Measurements from ENCODE around the gene CALML3. TPM values are rescaled to one million over a fixed set of nuclear protein-coding genes. Genes with fewer than 3 reads are reported as not detected.

CALML3 gene
- total and polyA plus RNA-seq, 2 donors (not counting 3 experiments of a cell fraction or from before 2014, with no cell fraction given): not detected

GRCh38 chr10:5490032-5490431 lies 34.7 kb upstream of the CALML3 start:
- no peak overlapping the region for H2AFZ ChIP-seq (ENCODE audit: low read depth, low read length)
- no peaks in the 10 kb centered on the region for H3K4me1 ChIP-seq (ENCODE audit: control insufficient read depth, extremely low read depth, insufficient read depth, low read length)
- dilution Hi-C loops (cut with MboI; ENCODE audit: extremely low pct_ligation_motif_present, low sequenced_read_pairs): no loop called here
- no peaks in the 10 kb centered on the region for H4K20me1 ChIP-seq (replicated peaks; ENCODE audit: control insufficient read depth, extremely low read depth, insufficient read depth, low read length)
- no TSS peak for BruUV-seq (replicated peaks)
- intact Hi-C loops (cut with micrococcal nuclease): no loop called here
- no peaks in the 10 kb centered on the region for H3K27me3 ChIP-seq (ENCODE audit: control insufficient read depth in 2 of 2, insufficient read depth in 2 of 2, low read length in 2 of 2)
- POLR2A ChIA-PET: no interaction called here
- DNase-seq (ENCODE audit: low read depth, low spot score) (no peak), FAIRE-seq (no peak)
- H3K27ac ChIP-seq (ENCODE audit: insufficient read depth, low read depth, low read length): no peak overlapping the region
- no peak overlapping the region for H3K4me2 ChIP-seq (ENCODE audit: insufficient read depth, low read length)
- H3K4me3 ChIP-seq (replicated peaks in 1 of 3; ENCODE audit: insufficient read depth in 1 of 3, low read depth in 1 of 3, low read length in 3 of 3): no peak overlapping the region
- no peaks in the 10 kb centered on the region for H3K36me3 ChIP-seq (ENCODE audit: control insufficient read depth in 2 of 2, extremely low read depth in 1 of 2, insufficient read depth in 2 of 2, low read length in 2 of 2)
- TF ChIP-seq MYC (IDR thresholded peaks at IDR 0.05; ENCODE audit: low read depth, low read length) (no peak), POLR2A (IDR thresholded peaks at IDR 0.05; ENCODE audit: low read depth, low read length) (no peak)
- H3K9me1 ChIP-seq (replicated peaks; ENCODE audit: control insufficient read depth, extremely low read depth, insufficient read depth, low read length): no peaks in the 10 kb centered on the region
- CTCF ChIA-PET: interaction anchor here (1.1 kb wide), 1 partner anchor 40 kb away, joined by 3 read pairs; no protein-coding TSS in a partner anchor
- H3K9me3 ChIP-seq (replicated peaks; ENCODE audit: control insufficient read depth, insufficient read depth, low read length): no peaks in the 10 kb centered on the region
- H3K9ac ChIP-seq (replicated peaks; ENCODE audit: extremely low read depth, insufficient read depth, low read length): no peak overlapping the region
- H3K79me2 ChIP-seq (ENCODE audit: control insufficient read depth, insufficient read depth, low read length): no peaks in the 10 kb centered on the region

DNA sequence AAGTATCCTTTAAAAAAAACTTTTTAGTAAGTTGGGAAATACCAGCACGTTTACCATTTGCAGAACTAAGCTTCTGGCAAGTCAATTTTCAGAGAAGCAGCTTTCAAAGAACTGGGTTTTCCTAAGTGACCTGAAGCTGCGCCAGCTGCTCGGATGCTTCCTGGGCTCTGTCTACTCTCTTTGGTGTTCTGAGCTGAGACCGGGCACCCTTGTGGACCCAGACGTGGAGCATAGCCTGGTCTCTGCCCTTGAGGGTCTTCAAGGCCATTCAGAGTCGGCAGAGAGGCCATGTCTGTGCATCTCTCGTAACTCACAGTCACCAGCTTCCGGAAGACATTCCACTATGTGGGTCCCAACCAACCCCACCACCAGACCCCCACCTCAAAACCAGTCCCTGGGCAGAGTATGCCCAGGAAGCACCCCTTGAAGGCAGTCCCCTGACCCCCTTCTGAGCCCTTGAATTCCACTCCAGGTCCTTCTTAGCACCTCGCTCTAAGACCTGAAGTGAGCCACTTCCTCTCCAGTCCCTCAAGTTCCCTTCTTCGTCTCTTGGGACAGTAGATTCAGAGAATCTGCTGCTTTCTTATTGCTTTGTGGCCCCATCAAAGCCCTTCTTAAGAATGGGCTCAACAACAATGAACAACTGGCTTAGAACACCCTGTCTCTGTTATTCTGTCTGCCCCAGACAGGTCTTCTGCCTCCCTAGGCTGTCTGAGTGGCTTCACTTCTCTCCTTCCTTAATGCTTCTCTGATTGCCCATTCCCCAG lies 33.9 kb upstream of the CALML3 start:
- POLR2A ChIA-PET: no interaction called here
- CTCF ChIA-PET: no interaction called here

More for the DNA sequence above, 33.9 kb upstream of the CALML3 start:
- no peaks in the 10 kb centered on the region for H3K36me3 ChIP-seq (ENCODE audit: control insufficient read depth in 2 of 2, extremely low read depth in 1 of 2, insufficient read depth in 2 of 2, low read length in 2 of 2)
- H3K9ac ChIP-seq (replicated peaks; ENCODE audit: extremely low read depth, insufficient read depth, low read length): no peak overlapping the region
- no peak overlapping the region for H3K27ac ChIP-seq (ENCODE audit: insufficient read depth, low read depth, low read length)
- H3K4me2 ChIP-seq (ENCODE audit: insufficient read depth, low read length): no peak overlapping the region
- DNase-seq (ENCODE audit: low read depth, low spot score) (no peak), FAIRE-seq (no peak)
- no peaks in the 10 kb centered on the region for H3K4me1 ChIP-seq (ENCODE audit: control insufficient read depth, extremely low read depth, insufficient read depth, low read length)
- intact Hi-C loops (cut with micrococcal nuclease) (no loop called here), dilution Hi-C loops (cut with MboI; ENCODE audit: extremely low pct_ligation_motif_present, low sequenced_read_pairs) (no loop called here)
- no peak overlapping the region for H2AFZ ChIP-seq (ENCODE audit: low read depth, low read length)
- no peaks in the 10 kb centered on the region for H3K27me3 ChIP-seq (ENCODE audit: control insufficient read depth in 2 of 2, insufficient read depth in 2 of 2, low read length in 2 of 2)
- TF ChIP-seq POLR2AphosphoS5 (IDR thresholded peaks at IDR 0.05; ENCODE audit: insufficient read depth, low read depth, low read length) (no peak), GATA2 (IDR thresholded peaks at IDR 0.05; ENCODE audit: insufficient read depth, insufficient read length, low read depth, low read length) (no peak), CTCF (IDR thresholded peaks at IDR 0.05; ENCODE audit: extremely low read depth in 1 of 2, insufficient read depth in 1 of 2, low read depth in 1 of 2, low read length in 2 of 2) (no peak)
- no peaks in the 10 kb centered on the region for H4K20me1 ChIP-seq (replicated peaks; ENCODE audit: control insufficient read depth, extremely low read depth, insufficient read depth, low read length)
- H3K4me3 ChIP-seq (replicated peaks in 1 of 3; ENCODE audit: insufficient read depth in 1 of 3, low read depth in 1 of 3, low read length in 3 of 3): no peak overlapping the region
- H3K9me3 ChIP-seq (replicated peaks; ENCODE audit: control insufficient read depth, insufficient read depth, low read length): no peaks in the 10 kb centered on the region
- no peaks in the 10 kb centered on the region for H3K9me1 ChIP-seq (replicated peaks; ENCODE audit: control insufficient read depth, extremely low read depth, insufficient read depth, low read length)
- H3K79me2 ChIP-seq (ENCODE audit: control insufficient read depth, insufficient read depth, low read length): no peaks in the 10 kb centered on the region
- BruUV-seq (replicated peaks): no TSS peak
